Neural crest cell (in vitro differentiated cells): ENCODE results near the gene TGOLN2. TPM values are rescaled to one million over a fixed set of nuclear protein-coding genes. Genes with fewer than 3 reads are reported as not detected.

Experiments
- DNase-seq: peaks from one replicate; pipeline ENCODE4 v3.0.0; 2021; ENCODE audit warnings: low read depth, mixed read lengths, low spot score
- H3K27ac Mint-ChIP-seq: one replicate; pipeline ENCODE4 v1.8.0; 2021; ENCODE audit warnings: mild to moderate bottlenecking, mixed read lengths; ENCODE audit not compliant: unreplicated experiment
- H3K27me3 Mint-ChIP-seq: 2 replicates; pipeline ENCODE4 v1.8.0; 2021; ENCODE audit warnings: low read depth, mild to moderate bottlenecking, mixed read lengths
- H3K36me3 Mint-ChIP-seq: 2 replicates; pipeline ENCODE4 v1.8.0; 2021; ENCODE audit warnings: low read depth, mild to moderate bottlenecking, mixed read lengths
- H3K4me1 Mint-ChIP-seq: 2 replicates; pipeline ENCODE4 v1.8.0; 2021; ENCODE audit warnings: mixed read lengths
- H3K4me3 Mint-ChIP-seq: one replicate; pipeline ENCODE4 v1.8.0; 2021; ENCODE audit warnings: mild to moderate bottlenecking, mixed read lengths
- H3K9me3 Mint-ChIP-seq: 2 replicates; pipeline ENCODE4 v1.8.0; 2021; ENCODE audit warnings: mixed read lengths
- CTCF ChIP-seq: fragments of 200-600 bp; sonication (generic); conservative IDR thresholded peaks from 2 replicates; pipeline ENCODE4 v1.5.0; 2021; ENCODE audit warnings: antibody characterized with exemption, mild to moderate bottlenecking
- long read RNA-seq: library from polyadenylated mRNA; unstranded; transcript quantifications from one replicate; pipeline ENCODE4 v2.0.0, GENCODE V29; 2020
- total RNA-seq: library from RNA; stranded (reverse); gene quantifications from 2 replicates; pipeline ENCODE4 v1.2.1, GENCODE V29; 2021

The TGOLN2 gene
- total RNA-seq, result 52.6 and 54.8 TPM in 2 replicates
- long read RNA-seq, full-length matches to known transcripts, result 28 of 38 reads
- long read RNA-seq, partial matches to known transcripts, result 1 of 38 reads
- long read RNA-seq, other reads (novel, unspliced or antisense), result 9 of 38 reads

GRCh38 chr2:85327822-85328617, at the start of gene TGOLN2:
Gene TGOLN2 (minus strand): TSS chr2:85327989. CDS start chr2:85327962, 27 bp downstream.
- H3K9me3 Mint-ChIP-seq, result no peaks in the 10 kb centered on the region
- H3K4me1 Mint-ChIP-seq, result peaks cover 41% of the 10 kb centered on the region
- H3K36me3 Mint-ChIP-seq, result peaks cover 3% of the 10 kb centered on the region
- peak; percentile 85 for DNase-seq
- H3K27ac Mint-ChIP-seq, result peak within 1 kb of the TSS; percentile 100
- TF ChIP-seq CTCF, result no peak
- no peaks in the 10 kb centered on the region for H3K27me3 Mint-ChIP-seq
- H3K4me3 Mint-ChIP-seq, result peak within 1 kb of the TSS; percentile 96

- TF ChIP-seq CTCF, result no peak
- H3K27me3 Mint-ChIP-seq, result no peaks in the 10 kb centered on the region
- peaks cover 50% of the 10 kb centered on the region for H3K36me3 Mint-ChIP-seq
- peaks cover 9% of the 10 kb centered on the region for H3K9me3 Mint-ChIP-seq
- DNase-seq, result no peak
- H3K4me3 Mint-ChIP-seq, result no peak overlapping the region
- no peak overlapping the region for H3K27ac Mint-ChIP-seq
- no peaks in the 10 kb centered on the region for H3K4me1 Mint-ChIP-seq
Observed at GRCh38 chr2:85377083-85377482, 49.3 kb upstream of the TGOLN2 start.

- TF ChIP-seq CTCF, result no peak
- H3K4me1 Mint-ChIP-seq, result no peaks in the 10 kb centered on the region
- H3K4me3 Mint-ChIP-seq, result no peak overlapping the region
- DNase-seq, result no peak
- H3K27me3 Mint-ChIP-seq, result no peaks in the 10 kb centered on the region
- peaks cover 9% of the 10 kb centered on the region for H3K9me3 Mint-ChIP-seq
- H3K27ac Mint-ChIP-seq, result no peak overlapping the region
- H3K36me3 Mint-ChIP-seq, result peaks cover 47% of the 10 kb centered on the region
Observed at GRCh38 chr2:85376291-85377065, 48.7 kb upstream of the TGOLN2 start.

- Mint-ChIP-seq H3K36me3 (peaks cover 15% of the 10 kb centered on the region), H3K4me3 (no peak overlapping the region), H3K27ac (no peak overlapping the region), H3K9me3 (peaks cover 2% of the 10 kb centered on the region), H3K27me3 (no peaks in the 10 kb centered on the region), H3K4me1 (no peaks in the 10 kb centered on the region)
- TF ChIP-seq CTCF, result no peak
- no peak for DNase-seq
Observed at GRCh38 chr2:85371045-85371444, 43.3 kb upstream of the TGOLN2 start.

GRCh38 chr2:85369500-85369899, 41.7 kb upstream of the TGOLN2 start:
- DNase-seq, result no peak
- no peaks in the 10 kb centered on the region for H3K27me3 Mint-ChIP-seq
- no peak for TF ChIP-seq CTCF
- peaks cover 10% of the 10 kb centered on the region for H3K36me3 Mint-ChIP-seq
- no peak overlapping the region for H3K4me3 Mint-ChIP-seq
- H3K4me1 Mint-ChIP-seq, result no peaks in the 10 kb centered on the region
- H3K27ac Mint-ChIP-seq, result no peak overlapping the region
- peaks cover 2% of the 10 kb centered on the region for H3K9me3 Mint-ChIP-seq
